H1 (cell line): ENCODE measurements around the gene SAP30L. TPM values are rescaled to one million over a fixed set of nuclear protein-coding genes. Genes with fewer than 3 reads are reported as not detected.

Experiments used
- CTCF ChIA-PET: fragments of 300-600 bp; sonication (Branson Sonifier 250); formaldehyde crosslinking; loops from one replicate; lab custom pipeline; 2021; ENCODE audit not compliant: partially characterized antibody; lab: Charles Lee
- POLR2A ChIA-PET: fragments of 300-600 bp; sonication (Branson Sonifier 250); formaldehyde crosslinking; loops from one replicate; lab custom pipeline; 2021; ENCODE audit warnings: inconsistent platforms; ENCODE audit not compliant: partially characterized antibody; lab: Charles Lee
- DNase-seq, 2 experiments: peaks; one replicate each; pipeline versions ENCODE4 v3.0.0 to v3.0.0-alpha.2; 2010 to 2022; ENCODE audit warnings: low spot score in 2 of 2, low read depth in 1 of 2, mixed read lengths in 1 of 2
- FAIRE-seq: peaks from 2 replicates; lab custom pipeline; 2011; peaks lifted over from hg19 to GRCh38; lab: Jason Lieb, UNC
- H2AFZ ChIP-seq: 2 replicates; pipeline ENCODE4 v1.8.1; 2012; ENCODE audit warnings: low read length, inconsistent platforms
- H2AK5ac ChIP-seq: 2 replicates; pipeline ENCODE4 v1.6.1; 2013; ENCODE audit warnings: low read depth, low read length
- H2BK120ac ChIP-seq: replicated peaks from 2 replicates; pipeline ENCODE3; 2013; ENCODE audit warnings: low read depth, low read length, inconsistent platforms
- H2BK12ac ChIP-seq: 2 replicates; pipeline ENCODE4 v1.6.1; 2013; ENCODE audit warnings: low read depth, low read length
- H2BK15ac ChIP-seq: 2 replicates; pipeline ENCODE4 v1.6.1; 2013; ENCODE audit warnings: low read length
- H2BK20ac ChIP-seq: 2 replicates; pipeline ENCODE4 v1.6.1; 2013; ENCODE audit warnings: low read length
- H2BK5ac ChIP-seq: 2 replicates; pipeline ENCODE4 v1.6.1; 2013; ENCODE audit warnings: low read depth, low read length
- H3K14ac ChIP-seq: 2 replicates; pipeline ENCODE4 v1.6.1; 2013; ENCODE audit warnings: inconsistent platforms; ENCODE audit not compliant: insufficient read length
- H3K18ac ChIP-seq: 2 replicates; pipeline ENCODE4 v1.6.1; 2013; ENCODE audit warnings: low read length; ENCODE audit errors: extremely low read depth
- H3K23ac ChIP-seq: 2 replicates; pipeline ENCODE4 v1.6.1; 2013; ENCODE audit warnings: inconsistent platforms; ENCODE audit not compliant: insufficient read length
- H3K23me2 ChIP-seq: 2 replicates; pipeline ENCODE4 v1.6.1; 2013; ENCODE audit warnings: low read depth, low read length
- H3K27ac ChIP-seq: 2 replicates; pipeline ENCODE4 v1.6.1; 2011; ENCODE audit warnings: low read depth, low read length, inconsistent platforms
- H3K27me3 ChIP-seq, 4 experiments: replicated peaks in 1 of 4; 1 replicate in 1 of 4; 2 replicates in 3 of 4; pipeline versions ENCODE4 v1.6.1 to v1.8.1; 2011 to 2013; ENCODE audit warnings: low read length in 3 of 4, mild to moderate bottlenecking in 3 of 4, inconsistent platforms in 2 of 4, mixed read lengths in 2 of 4, moderate library complexity in 1 of 4; ENCODE audit not compliant: control insufficient read depth in 3 of 4, insufficient read depth in 3 of 4; ENCODE audit errors: extremely low read depth in 1 of 4
- H3K36me3 ChIP-seq, 4 experiments: 2 replicates each; pipeline versions ENCODE4 v1.6.1 to v1.8.1; 2011 to 2013; ENCODE audit warnings: mild to moderate bottlenecking in 4 of 4, low read length in 3 of 4, moderate library complexity in 2 of 4, control low read depth in 1 of 4, inconsistent platforms in 1 of 4; ENCODE audit not compliant: insufficient read depth in 4 of 4, control insufficient read depth in 2 of 4
- H3K4ac ChIP-seq: replicated peaks from 2 replicates; pipeline ENCODE3; 2013; ENCODE audit warnings: low read length, low read depth, mixed read lengths, inconsistent platforms; ENCODE audit not compliant: insufficient read length
- H3K4me1 ChIP-seq, 4 experiments: replicated peaks in 1 of 4; 1 replicate in 1 of 4; 2 replicates in 3 of 4; pipeline versions ENCODE4 v1.6.1 to v1.8.1; 2011 to 2013; ENCODE audit warnings: low read length in 3 of 4, inconsistent platforms in 2 of 4, mixed read lengths in 1 of 4; ENCODE audit not compliant: insufficient read depth in 4 of 4, control insufficient read depth in 3 of 4
- H3K4me2 ChIP-seq, 2 experiments: 2 replicates each; pipeline versions ENCODE4 v1.6.1 to v1.8.1; 2011 to 2013; ENCODE audit warnings: low read depth in 2 of 2, low read length in 2 of 2, control low read depth in 1 of 2, inconsistent platforms in 1 of 2, mild to moderate bottlenecking in 1 of 2; ENCODE audit not compliant: insufficient read depth in 1 of 2
- H3K4me3 ChIP-seq, 4 experiments: fragments of 200-600, 300-600 bp in 1 of 4; sonication (generic), shearing (Covaris generic), sonication (Bioruptor Twin) in 1 of 4; 2 replicates each; pipeline versions ENCODE4 v1.5.1 to v1.8.1; 2011 to 2016; ENCODE audit warnings: low read length in 4 of 4, low read depth in 3 of 4, control low read depth in 2 of 4, inconsistent platforms in 2 of 4, mild to moderate bottlenecking in 2 of 4, mixed read lengths in 1 of 4, moderate library complexity in 1 of 4; ENCODE audit not compliant: insufficient read depth in 2 of 4; ENCODE audit errors: extremely low read depth in 1 of 4
- H3K56ac ChIP-seq: replicated peaks from 2 replicates; pipeline ENCODE3; 2013; ENCODE audit warnings: low read depth, mild to moderate bottlenecking, mixed read lengths, low read length, inconsistent platforms; ENCODE audit not compliant: insufficient read length
- H3K79me1 ChIP-seq: 2 replicates; pipeline ENCODE4 v1.6.1; 2013; ENCODE audit warnings: low read depth, low read length, control low read depth
- H3K79me2 ChIP-seq, 2 experiments: 2 replicates each; pipeline versions ENCODE4 v1.6.1 to v1.8.1; 2012 to 2013; ENCODE audit warnings: low read length in 2 of 2, mild to moderate bottlenecking in 2 of 2, inconsistent platforms in 1 of 2; ENCODE audit not compliant: insufficient read depth in 2 of 2, control insufficient read depth in 1 of 2
- H3K9ac ChIP-seq, 4 experiments: replicated peaks in 1 of 4; 1 replicate in 1 of 4; 2 replicates in 3 of 4; pipeline versions ENCODE4 v1.6.1 to v1.8.1; 2011 to 2013; ENCODE audit warnings: low read depth in 3 of 4, low read length in 3 of 4, control low read depth in 2 of 4, mild to moderate bottlenecking in 2 of 4, moderate library complexity in 2 of 4, inconsistent platforms in 1 of 4; ENCODE audit errors: extremely low read depth in 1 of 4
- H3K9me3 ChIP-seq, 2 experiments: 2 replicates each; pipeline versions ENCODE4 v1.6.1 to v1.8.1; 2012 to 2013; ENCODE audit warnings: mild to moderate bottlenecking in 2 of 2, moderate library complexity in 2 of 2, control low read depth in 1 of 2, inconsistent platforms in 1 of 2, low read depth in 1 of 2, low read length in 1 of 2, mixed read lengths in 1 of 2; ENCODE audit not compliant: insufficient read depth in 2 of 2
- H4K20me1 ChIP-seq, 2 experiments: replicated peaks in 1 of 2; 2 replicates each; pipeline versions ENCODE3 to v1.8.1; 2011 to 2013; ENCODE audit warnings: inconsistent platforms in 2 of 2, low read length in 2 of 2, mild to moderate bottlenecking in 1 of 2; ENCODE audit not compliant: insufficient read depth in 2 of 2, control insufficient read depth in 1 of 2
- H4K5ac ChIP-seq: 2 replicates; pipeline ENCODE4 v1.6.1; 2013; ENCODE audit warnings: low read length, low read depth, mixed read lengths, inconsistent platforms; ENCODE audit not compliant: insufficient read length
- H4K8ac ChIP-seq: 2 replicates; pipeline ENCODE4 v1.8.0; 2013; ENCODE audit warnings: mild to moderate bottlenecking, moderate library complexity, low read length, inconsistent platforms; ENCODE audit not compliant: insufficient read depth; ENCODE audit errors: extremely low read depth
- H4K91ac ChIP-seq: replicated peaks from 2 replicates; pipeline ENCODE3; 2013; ENCODE audit warnings: low read length, mixed read lengths, inconsistent platforms; ENCODE audit not compliant: insufficient read length
- BRCA1 ChIP-seq: IDR thresholded peaks from 2 replicates; pipeline ENCODE4 v1.6.1; 2012; ENCODE audit warnings: low read depth, low read length, improper control_type of control experiment
- CREB1 ChIP-seq: IDR thresholded peaks from 2 replicates; pipeline ENCODE4 v1.6.1; 2012; ENCODE audit warnings: inconsistent platforms
- RAD21 ChIP-seq, 2 experiments: IDR thresholded peaks in 1 of 2; conservative IDR thresholded peaks in 1 of 2; 2 replicates each; pipeline ENCODE4 v1.6.1; 2011; ENCODE audit warnings: low read depth in 2 of 2, low read length in 2 of 2, improper control_type of control experiment in 1 of 2, inconsistent platforms in 1 of 2, mild to moderate bottlenecking in 1 of 2, moderate library complexity in 1 of 2
- WGBS, 2 experiments: shearing (Covaris generic) in 1 of 2; methylation state at CpG; one replicate each; pipeline versions ENCODE4 v1.1.6 to v1.1.7; 2013 to 2015; ENCODE audit warnings: low lambda C conversion rate in 2 of 2, mixed read lengths in 2 of 2, inconsistent platforms in 1 of 2, low coverage in 1 of 2, missing lambda C conversion rate in 1 of 2; ENCODE audit not compliant: insufficient replicate concordance in 2 of 2, insufficient coverage in 1 of 2, insufficient read length in 1 of 2; ENCODE audit errors: extremely low coverage in 1 of 2, missing lambda C conversion rate in 1 of 2; 5-methylcytosine and 5-hydroxymethylcytosine counted together
- polyA plus RNA-seq, 7 experiments: library from polyadenylated mRNA; depleted of rRNA in 3 of 7; stranded (reverse) in 5 of 7; unstranded in 2 of 7; fragments of >200 nt in 5 of 7; fragments of 200-250 nt in 2 of 7; gene quantifications; 1 replicate in 5 of 7; 2 replicates in 1 of 7; 4 replicates in 1 of 7; pipeline versions ENCODE4 v1.2.1 to v1.2.3, GENCODE V29; 2011 to 2013; ENCODE audit warnings: missing spikeins in 2 of 7, mixed read lengths in 2 of 7
- total RNA-seq: library from RNA; stranded (reverse); fragmentation: NEBNext Ultra II Directional; extraction: Animal tissue kit (Norgen Biotek cat#: 25700); gene quantifications from 2 replicates; pipeline ENCODE4 v1.2.1, GENCODE V29; 2021

The SAP30L gene
- total and polyA plus RNA-seq, 2 of the 8 experiments (the other 6 are each of a cell fraction or from before 2014, with no cell fraction given): 12.2 to 31.5 TPM

GRCh38 chr5:154494036-154494435, 48.2 kb downstream of the SAP30L start:
- H3K14ac ChIP-seq: no peak overlapping the region
- H3K4me2 ChIP-seq: no peak overlapping the region
- H3K23me2 ChIP-seq: no peaks in the 10 kb centered on the region; the same call in 1 of the 2 replicates
- no peak overlapping the region for H4K5ac ChIP-seq
- no peak overlapping the region for H3K9ac ChIP-seq
- H2BK120ac ChIP-seq: no peak overlapping the region
- H4K20me1 ChIP-seq: no peaks in the 10 kb centered on the region
- no peak overlapping the region for H3K23ac ChIP-seq
- H3K4me3 ChIP-seq: no peak overlapping the region
- no peak overlapping the region for H2BK5ac ChIP-seq
- H3K4ac ChIP-seq: no peak overlapping the region
- no peak overlapping the region for H2BK12ac ChIP-seq
- H4K91ac ChIP-seq: no peak overlapping the region
- no peaks in the 10 kb centered on the region for H3K4me1 ChIP-seq
- no peak overlapping the region for H3K18ac ChIP-seq
- ChIA-PET CTCF (interaction anchor here (1.0 to 2.0 kb wide), 6 partner anchors 11 to 116 kb away, joined by 3 to 7 read pairs (median 5); no protein-coding TSS in a partner anchor), POLR2A (no interaction called here)
- no peaks in the 10 kb centered on the region for H3K9me3 ChIP-seq
- H2AFZ ChIP-seq: no peak overlapping the region
- no peak overlapping the region for H4K8ac ChIP-seq
- FAIRE-seq (no peak), DNase-seq (no peak)
- H3K79me2 ChIP-seq: no peaks in the 10 kb centered on the region
- 94% methylated on average over 4 of the region's 4 CpGs; no CpG with 5 or more reads in 1 of the 2 experiments for WGBS, 2 experiments
- TF ChIP-seq CREB1 (no peak), RAD21 (IDR thresholded peaks at IDR 0.05 in 1 of 2, conservative IDR thresholded peaks at IDR 0.05 in 1 of 2; ENCODE audit: low read depth in 2 of 2, low read length in 2 of 2) (no peak), BRCA1 (no peak)
- H2AK5ac ChIP-seq: no peak overlapping the region
- H3K79me1 ChIP-seq: no peaks in the 10 kb centered on the region
- no peak overlapping the region for H2BK20ac ChIP-seq
- H2BK15ac ChIP-seq: no peak overlapping the region
- H3K27me3 ChIP-seq: peaks cover 0 to 10% (median 4%) of the 10 kb centered on the region in 4 experiments; a peak in 3 of 7 replicates
- H3K27ac ChIP-seq: no peak overlapping the region
- H3K36me3 ChIP-seq: no peaks in the 10 kb centered on the region
- no peak overlapping the region for H3K56ac ChIP-seq
